ENCODE measurements around the gene SMARCE1.

Gene SMARCE1

GRCh38 chr17:40647624-40648383, at the start of gene SMARCE1:
SMARCE1 (minus strand) TSS chr17:40647818; CDS start chr17:40645802, 2,016 bp downstream.
- peak; percentile 80 to 82 for DNase-seq

- no peak for DNase-seq
Measured at GRCh38 chr17:40697297-40697696, 49.7 kb upstream of the SMARCE1 start.

GRCh38 chr17:40696651-40697072, 49.0 kb upstream of the SMARCE1 start:
- DNase-seq = no peak

- DNase-seq = no peak
Measured at GRCh38 chr17:40695874-40696472, 48.4 kb upstream of the SMARCE1 start.

- DNase-seq = no peak
Measured at GRCh38 chr17:40694584-40694983, 47.0 kb upstream of the SMARCE1 start.

- no peak for DNase-seq
Measured at GRCh38 chr17:40687106-40687505, 39.5 kb upstream of the SMARCE1 start.

- DNase-seq = no peak
Measured at GRCh38 chr17:40686192-40686591, 38.6 kb upstream of the SMARCE1 start.

- DNase-seq = no peak
Measured at GRCh38 chr17:40680998-40681397, 33.4 kb upstream of the SMARCE1 start.

- no peak for DNase-seq
Measured at GRCh38 chr17:40679523-40679907, 31.9 kb upstream of the SMARCE1 start.

- DNase-seq = no peak
Measured at GRCh38 chr17:40678902-40679522, 31.4 kb upstream of the SMARCE1 start.

GRCh38 chr17:40675905-40676304, 28.3 kb upstream of the SMARCE1 start:
- DNase-seq = no peak

GRCh38 chr17:40672654-40673053, 25.0 kb upstream of the SMARCE1 start:
- no peak for DNase-seq

GRCh38 chr17:40671282-40671681, 23.7 kb upstream of the SMARCE1 start:
- no peak for DNase-seq

GRCh38 chr17:40666331-40666730, 18.7 kb upstream of the SMARCE1 start:
- no peak for DNase-seq

- DNase-seq = no peak
Measured at GRCh38 chr17:40664582-40665333, 17.1 kb upstream of the SMARCE1 start, which contains the start of gene KRT222. KRT222 (minus strand) TSS chr17:40665177; CDS start chr17:40665099, 78 bp downstream.

- DNase-seq = no peak
Measured at GRCh38 chr17:40663252-40663651, 15.6 kb upstream of the SMARCE1 start.

- no peak for DNase-seq
Measured at GRCh38 chr17:40659911-40660310, 12.3 kb upstream of the SMARCE1 start.

- DNase-seq = no peak
Measured at GRCh38 chr17:40658396-40658795, 10.8 kb upstream of the SMARCE1 start.

GRCh38 chr17:40651939-40652338, 4.3 kb upstream of the SMARCE1 start:
- DNase-seq = no peak

GRCh38 chr17:40648384-40648968, 858 bp upstream of the SMARCE1 start:
- no peak for DNase-seq

- no peak for DNase-seq
Measured at GRCh38 chr17:40646791-40647623, 611 bp downstream of the SMARCE1 start.

GRCh38 chr17:40645943-40646342, 1.7 kb downstream of the SMARCE1 start:
- DNase-seq = no peak
